CD14-positive monocyte (primary cell): Measurements from ENCODE around the gene DPP7. TPM values are rescaled to one million over a fixed set of nuclear protein-coding genes. Genes with fewer than 3 reads are reported as not detected.

Experiments
- DNase-seq, 3 donors: peaks; one replicate each; pipeline ENCODE4 v3.0.0-alpha.2; 2011 to 2022
- H2AFZ ChIP-seq: 2 replicates; pipeline ENCODE4 v1.6.0; 2012; ENCODE audit warnings: mild to moderate bottlenecking, low read depth, low read length, inconsistent platforms; ENCODE audit not compliant: insufficient read depth, poor library complexity, severe bottlenecking
- H3K27ac ChIP-seq, 2 donors: 1 replicate in 1 of 2; 2 replicates in 1 of 2; pipeline ENCODE4 v1.5.1; 2012 to 2013; ENCODE audit warnings: low read length in 2 of 2, control low read depth in 1 of 2, inconsistent platforms in 1 of 2, low read depth in 1 of 2, mild to moderate bottlenecking in 1 of 2
- H3K27me3 ChIP-seq, 2 donors: one replicate each; pipeline versions ENCODE4 v1.6.0 to v1.6.1; 2011 to 2013; ENCODE audit warnings: low read length in 2 of 2; ENCODE audit not compliant: control insufficient read depth in 2 of 2, insufficient read depth in 2 of 2
- H3K36me3 ChIP-seq, 2 donors: replicated peaks in 1 of 2; 1 replicate in 1 of 2; 2 replicates in 1 of 2; pipeline versions ENCODE4 v1.5.1 to v1.6.1; 2012 to 2013; ENCODE audit warnings: low read length in 2 of 2, control low read depth in 1 of 2, inconsistent platforms in 1 of 2, mild to moderate bottlenecking in 1 of 2; ENCODE audit not compliant: insufficient read depth in 2 of 2, control insufficient read depth in 1 of 2
- H3K4me1 ChIP-seq, 2 donors: 1 replicate in 1 of 2; 2 replicates in 1 of 2; pipeline versions ENCODE4 v1.5.1 to v1.6.1; 2012 to 2013; ENCODE audit warnings: low read length in 2 of 2, control low read depth in 1 of 2, inconsistent platforms in 1 of 2, mild to moderate bottlenecking in 1 of 2, moderate library complexity in 1 of 2; ENCODE audit not compliant: insufficient read depth in 2 of 2, control insufficient read depth in 1 of 2
- H3K4me2 ChIP-seq: replicated peaks from 2 replicates; pipeline ENCODE3; 2012; ENCODE audit warnings: low read length, moderate library complexity, mild to moderate bottlenecking; ENCODE audit not compliant: poor library complexity, severe bottlenecking; ENCODE audit errors: extremely low read depth
- H3K4me3 ChIP-seq, 3 experiments: fragments of 200-600 bp in 1 of 3; sonication (generic) in 1 of 3; replicated peaks in 1 of 3; 1 replicate in 2 of 3; 2 replicates in 1 of 3; pipeline ENCODE4 v1.5.1; 2011 to 2013; ENCODE audit warnings: low read length in 3 of 3, mild to moderate bottlenecking in 3 of 3, control low read depth in 2 of 3, low read depth in 2 of 3, inconsistent platforms in 1 of 3, moderate library complexity in 1 of 3
- H3K79me2 ChIP-seq: 2 replicates; pipeline ENCODE4 v1.6.0; 2012; ENCODE audit warnings: mild to moderate bottlenecking, control low read depth, inconsistent platforms, low read length, moderate library complexity; ENCODE audit not compliant: insufficient read depth
- H3K9ac ChIP-seq: 2 replicates; pipeline ENCODE4 v1.6.0; 2017; ENCODE audit warnings: low read length, mild to moderate bottlenecking; ENCODE audit not compliant: insufficient read depth, poor library complexity, severe bottlenecking
- H3K9me3 ChIP-seq, 2 donors: replicated peaks in 1 of 2; 1 replicate in 1 of 2; 2 replicates in 1 of 2; pipeline versions ENCODE4 v1.5.1 to v1.6.1; 2012 to 2013; ENCODE audit warnings: low read length in 2 of 2, control low read depth in 1 of 2; ENCODE audit not compliant: control insufficient read depth in 1 of 2, insufficient read depth in 1 of 2
- H4K20me1 ChIP-seq: 2 replicates; pipeline ENCODE4 v1.6.0; 2012; ENCODE audit warnings: mild to moderate bottlenecking, low read length, control low read depth, moderate library complexity; ENCODE audit not compliant: insufficient read depth
- H3K27ac Mint-ChIP-seq, 7 donors: one replicate each; pipeline ENCODE4 v1.8.0; 2020; ENCODE audit warnings: mild to moderate bottlenecking in 7 of 7, mixed read lengths in 7 of 7, moderate library complexity in 6 of 7, inconsistent platforms in 2 of 7
- H3K27me3 Mint-ChIP-seq, 3 donors: one replicate each; pipeline ENCODE4 v1.8.0; 2021 to 2022; ENCODE audit warnings: low read depth in 3 of 3, mild to moderate bottlenecking in 3 of 3, mixed read lengths in 3 of 3, moderate library complexity in 3 of 3, inconsistent platforms in 1 of 3
- H3K36me3 Mint-ChIP-seq, 2 donors: one replicate each; pipeline ENCODE4 v1.8.0; 2020; ENCODE audit warnings: mixed read lengths in 2 of 2, inconsistent platforms in 1 of 2, mild to moderate bottlenecking in 1 of 2
- H3K4me1 Mint-ChIP-seq: one replicate; pipeline ENCODE4 v1.8.0; 2020; ENCODE audit warnings: mild to moderate bottlenecking, mixed read lengths
- H3K4me3 Mint-ChIP-seq, 2 donors: one replicate each; pipeline ENCODE4 v1.8.0; 2020; ENCODE audit warnings: mild to moderate bottlenecking in 2 of 2, mixed read lengths in 2 of 2, moderate library complexity in 1 of 2
- H3K9me3 Mint-ChIP-seq, 7 donors: one replicate each; pipeline ENCODE4 v1.8.0; 2020 to 2022; ENCODE audit warnings: mixed read lengths in 7 of 7, mild to moderate bottlenecking in 6 of 7, moderate library complexity in 6 of 7, inconsistent platforms in 2 of 7
- WGBS: methylation state at CpG from one replicate; pipeline ENCODE4 v1.1.5; 2013; ENCODE audit warnings: missing lambda C conversion rate; ENCODE audit not compliant: insufficient coverage; 5-methylcytosine and 5-hydroxymethylcytosine counted together
- intact Hi-C, 2 donors: fragments of 100-400 bp; cut with micrococcal nuclease; formaldehyde crosslinking; loops; one replicate each; pipeline versions ENCODE4 v1.15.0 to v1.15.1; 2023
- polyA plus RNA-seq, 3 donors: library from polyadenylated mRNA; depleted of rRNA in 1 of 3; unstranded in 2 of 3; stranded (reverse) in 1 of 3; fragments of 300-500 nt in 2 of 3; fragments of >200 nt in 1 of 3; fragmentation: Illumina TruSeq in 2 of 3; gene quantifications; 1 replicate in 2 of 3; 2 replicates in 1 of 3; pipeline ENCODE4 v1.2.3, GENCODE V29; 2012 to 2021
- TF ChIP-seq, protein P1 (sequence below): fragments of 200-600 bp; IDR thresholded peaks from one replicate; pipeline ENCODE4 v1.8.0; 2022; ENCODE audit warnings: antibody characterized with exemption, mild to moderate bottlenecking

The DPP7 gene
- polyA plus RNA-seq, 3 donors: 68.3 to 287 (median 150) TPM

DNA sequence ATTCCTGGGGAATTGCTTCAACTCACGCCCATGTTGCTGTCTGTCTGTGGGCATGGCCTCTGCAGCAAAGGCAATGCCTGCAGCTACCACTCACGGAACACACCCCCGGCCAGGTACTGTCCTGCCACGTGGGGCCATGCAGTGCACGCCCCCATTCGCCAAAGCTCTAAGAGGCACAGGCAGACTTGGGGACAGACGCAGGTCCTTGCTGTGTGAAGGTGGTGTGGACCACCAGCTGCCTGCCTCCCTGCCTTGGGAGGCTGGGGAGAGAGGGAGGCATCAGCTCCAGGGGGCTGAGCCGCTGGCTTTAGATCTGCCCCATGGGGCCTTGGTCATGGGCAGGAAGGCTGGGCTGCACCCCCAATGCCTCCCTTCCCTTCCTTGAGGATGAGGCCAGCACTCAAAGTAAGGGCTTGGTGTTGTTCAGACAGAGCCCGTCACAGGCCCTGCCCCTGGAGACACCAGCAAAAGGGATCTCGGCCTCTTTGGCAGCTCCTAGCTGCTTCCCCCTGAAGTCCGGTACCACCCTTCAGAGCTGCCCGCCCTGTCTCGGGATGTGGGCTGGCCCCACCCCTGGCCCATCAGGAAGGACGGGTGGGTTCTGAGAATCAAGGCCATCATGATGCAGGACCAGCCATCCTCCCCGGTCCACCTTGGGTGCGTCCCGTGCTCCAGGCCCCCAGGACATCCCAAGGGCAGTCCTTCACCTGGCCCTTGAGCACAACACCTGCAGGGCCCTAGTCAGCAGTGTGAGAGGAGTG, 26.7 kb upstream of the DPP7 start:
- Histone ChIP-seq H3K36me3 (no peaks in the 10 kb centered on the region), H3K4me3 (no peak overlapping the region), H2AFZ (no peak overlapping the region), H3K4me2 (no peak overlapping the region), H3K27me3 (peaks cover 14 to 47% of the 10 kb centered on the region in 2 donors), H3K79me2 (no peaks in the 10 kb centered on the region), H3K9ac (no peak overlapping the region), H3K9me3 (peaks cover 0 to 14% of the 10 kb centered on the region in 2 donors), H3K4me1 (no peaks in the 10 kb centered on the region), H4K20me1 (no peaks in the 10 kb centered on the region), H3K27ac (no peak overlapping the region)
- intact Hi-C loops: no loop called here
- TF ChIP-seq, protein P1, sequence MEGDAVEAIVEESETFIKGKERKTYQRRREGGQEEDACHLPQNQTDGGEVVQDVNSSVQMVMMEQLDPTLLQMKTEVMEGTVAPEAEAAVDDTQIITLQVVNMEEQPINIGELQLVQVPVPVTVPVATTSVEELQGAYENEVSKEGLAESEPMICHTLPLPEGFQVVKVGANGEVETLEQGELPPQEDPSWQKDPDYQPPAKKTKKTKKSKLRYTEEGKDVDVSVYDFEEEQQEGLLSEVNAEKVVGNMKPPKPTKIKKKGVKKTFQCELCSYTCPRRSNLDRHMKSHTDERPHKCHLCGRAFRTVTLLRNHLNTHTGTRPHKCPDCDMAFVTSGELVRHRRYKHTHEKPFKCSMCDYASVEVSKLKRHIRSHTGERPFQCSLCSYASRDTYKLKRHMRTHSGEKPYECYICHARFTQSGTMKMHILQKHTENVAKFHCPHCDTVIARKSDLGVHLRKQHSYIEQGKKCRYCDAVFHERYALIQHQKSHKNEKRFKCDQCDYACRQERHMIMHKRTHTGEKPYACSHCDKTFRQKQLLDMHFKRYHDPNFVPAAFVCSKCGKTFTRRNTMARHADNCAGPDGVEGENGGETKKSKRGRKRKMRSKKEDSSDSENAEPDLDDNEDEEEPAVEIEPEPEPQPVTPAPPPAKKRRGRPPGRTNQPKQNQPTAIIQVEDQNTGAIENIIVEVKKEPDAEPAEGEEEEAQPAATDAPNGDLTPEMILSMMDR: no peak
- peaks cover 0 to 7% (median 1%) of the 10 kb centered on the region in 7 donors for H3K9me3 Mint-ChIP-seq
- WGBS: 83% methylated on average over 16 of the region's 17 CpGs
- no peak overlapping the region for H3K4me3 Mint-ChIP-seq
- H3K36me3 Mint-ChIP-seq: peaks cover 0 to 2% of the 10 kb centered on the region in 2 donors
- no peaks in the 10 kb centered on the region for H3K4me1 Mint-ChIP-seq
- DNase-seq: no peak
- H3K27ac Mint-ChIP-seq: no peak overlapping the region
- peaks cover 48 to 65% (median 50%) of the 10 kb centered on the region in 3 donors for H3K27me3 Mint-ChIP-seq

DNA sequence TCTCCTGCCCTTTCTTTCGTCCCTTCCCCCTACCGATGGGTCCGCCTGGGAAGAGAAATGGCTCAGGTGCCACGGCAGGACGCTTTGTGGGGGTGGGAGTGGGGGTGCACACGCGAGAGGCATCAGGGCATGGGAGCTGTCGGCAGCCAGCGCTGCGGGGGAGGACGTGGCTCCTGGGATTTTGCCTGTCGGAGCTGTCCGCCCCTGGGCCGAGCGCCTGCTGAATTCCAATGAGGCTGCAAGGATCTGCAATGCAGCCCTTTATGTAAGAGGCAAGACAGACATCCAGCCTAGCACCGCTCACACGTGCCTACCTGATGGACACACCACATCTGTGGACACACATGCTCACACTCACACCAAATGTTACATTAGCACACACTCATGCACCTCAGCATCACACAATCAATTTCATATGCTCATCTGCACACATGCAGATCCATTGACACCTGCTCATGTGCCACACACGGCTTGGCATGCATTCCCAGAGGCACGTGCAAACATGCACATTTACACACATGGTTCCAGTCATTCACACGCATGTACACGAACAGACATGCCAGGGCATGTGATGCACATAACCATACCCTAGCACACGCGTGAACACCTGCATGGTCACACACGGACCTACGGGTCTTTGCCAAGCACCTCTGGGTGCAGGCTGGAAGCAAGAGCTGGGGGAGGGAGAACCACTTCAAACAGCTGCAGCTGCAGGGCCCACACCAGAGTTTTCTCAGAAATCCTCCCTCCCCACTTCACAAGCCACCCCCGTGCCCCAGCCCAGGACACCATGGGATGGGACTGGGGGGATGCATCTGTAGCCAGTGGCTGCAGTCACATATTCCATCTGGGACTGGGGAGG, 25.8 kb upstream of the DPP7 start:
- no peak overlapping the region for H3K9ac ChIP-seq
- TF ChIP-seq, protein P1: no peak
- no peaks in the 10 kb centered on the region for H3K79me2 ChIP-seq
- no peak for DNase-seq
- peaks cover 0 to 14% of the 10 kb centered on the region in 2 donors for H3K9me3 ChIP-seq
- H3K4me1 ChIP-seq: no peaks in the 10 kb centered on the region
- Mint-ChIP-seq H3K27ac (no peak overlapping the region), H3K27me3 (peaks cover 53 to 69% (median 56%) of the 10 kb centered on the region in 3 donors), H3K9me3 (peaks cover 0 to 7% (median 1%) of the 10 kb centered on the region in 7 donors), H3K36me3 (peaks cover 0 to 2% of the 10 kb centered on the region in 2 donors), H3K4me1 (no peaks in the 10 kb centered on the region), H3K4me3 (peak overlapping the region in 1 of 2 donors; percentile 24)
- H3K36me3 ChIP-seq: no peaks in the 10 kb centered on the region
- no peak overlapping the region for H3K4me3 ChIP-seq
- 63% methylated on average over 16 of the region's 26 CpGs for WGBS
- no peak overlapping the region for H2AFZ ChIP-seq
- no peak overlapping the region for H3K4me2 ChIP-seq
- no peak overlapping the region for H3K27ac ChIP-seq
- H4K20me1 ChIP-seq: no peaks in the 10 kb centered on the region
- intact Hi-C loops: no loop called here
- H3K27me3 ChIP-seq: peaks cover 14 to 53% of the 10 kb centered on the region in 2 donors
